ENCODE results near the gene AGO3. TPM values are rescaled to one million over a fixed set of nuclear protein-coding genes. Genes with fewer than 3 reads are reported as not detected.

AGO3 gene
- total and polyA plus RNA-seq, 2 of the 13 experiments (the other 11 are each of a cell fraction or from before 2014, with no cell fraction given) = 21.2 to 27.1 TPM

DNA sequence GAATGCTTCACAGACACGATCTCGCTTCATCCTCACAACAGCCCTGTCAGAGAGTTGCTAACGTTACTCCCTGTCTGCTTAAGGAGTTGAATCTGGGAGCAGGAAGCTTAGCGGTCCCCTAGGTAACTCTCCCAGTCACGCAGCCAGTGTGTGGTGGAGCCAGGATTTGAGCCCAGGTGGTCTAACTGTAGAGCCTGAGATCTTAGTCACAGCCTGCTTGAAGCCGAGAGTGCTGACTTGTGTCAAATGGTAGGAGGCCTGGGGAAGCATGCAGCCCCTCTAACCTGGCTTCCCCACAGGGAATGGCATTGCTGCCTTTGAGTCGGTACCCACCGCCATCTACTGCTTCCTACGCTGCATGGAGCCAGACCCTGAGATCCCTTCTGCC lies 161.9 kb downstream of the AGO3 start:
- Histone ChIP-seq H3K9ac (ENCODE audit: insufficient read depth, low read depth, low read length) (no peak overlapping the region), H3K27ac (ENCODE audit: extremely low read length, insufficient read depth, low read length) (no peak overlapping the region), H3K9me3 (ENCODE audit: low read length) (no peaks in the 10 kb centered on the region), H3K27me3 (ENCODE audit: control insufficient read depth in 1 of 2, insufficient read depth in 2 of 2, low read length in 2 of 2) (no peaks in the 10 kb centered on the region; a peak in 1 of 5 replicates), H3K4me2 (ENCODE audit: low read depth, low read length) (no peak overlapping the region), H4K20me1 (ENCODE audit: insufficient read depth, low read length) (0 out of 2 replicates have a peak, but pooled peaks cover 3% of the 10 kb centered on the region), H3K4me3 (replicated peaks in 1 of 3; ENCODE audit: insufficient read depth in 1 of 3, low read depth in 2 of 3, low read length in 3 of 3) (no peak overlapping the region), H3K4me1 (ENCODE audit: insufficient read depth, low read length) (peaks cover 29% of the 10 kb centered on the region), H3K79me2 (ENCODE audit: insufficient read depth, low read length) (peaks cover 21% of the 10 kb centered on the region), H3K36me3 (replicated peaks in 1 of 2; ENCODE audit: control insufficient read depth in 1 of 2, insufficient read depth in 2 of 2, low read length in 2 of 2) (peaks cover 35 to 51% of the 10 kb centered on the region in 2 experiments), H2AFZ (ENCODE audit: low read length) (no peak overlapping the region)
- ChIA-PET CTCF (ENCODE audit: low intra/inter-chr PET ratio, low total read pairs) (no interaction called here), POLR2A (no interaction called here)
- TF ChIP-seq ZNF33B (CRISPR knock-in tag; IDR thresholded peaks at IDR 0.05) = no peak
- TF ChIP-seq SUZ12 (IDR thresholded peaks at IDR 0.05; ENCODE audit: low read depth, low read length) = no peak
- TF ChIP-seq RAD51 (IDR thresholded peaks at IDR 0.05; ENCODE audit: borderline replicate concordance) = no peak
- no peak for TF ChIP-seq HES4 (CRISPR knock-in tag; IDR thresholded peaks at IDR 0.05; ENCODE audit: borderline replicate concordance)
- no peak for TF ChIP-seq KDM6A (CRISPR knock-in tag; IDR thresholded peaks at IDR 0.05; ENCODE audit: low read depth)
- no peak for TF ChIP-seq SOX5 (CRISPR knock-in tag; IDR thresholded peaks at IDR 0.05; ENCODE audit: borderline replicate concordance)
- TF ChIP-seq, protein P1, sequence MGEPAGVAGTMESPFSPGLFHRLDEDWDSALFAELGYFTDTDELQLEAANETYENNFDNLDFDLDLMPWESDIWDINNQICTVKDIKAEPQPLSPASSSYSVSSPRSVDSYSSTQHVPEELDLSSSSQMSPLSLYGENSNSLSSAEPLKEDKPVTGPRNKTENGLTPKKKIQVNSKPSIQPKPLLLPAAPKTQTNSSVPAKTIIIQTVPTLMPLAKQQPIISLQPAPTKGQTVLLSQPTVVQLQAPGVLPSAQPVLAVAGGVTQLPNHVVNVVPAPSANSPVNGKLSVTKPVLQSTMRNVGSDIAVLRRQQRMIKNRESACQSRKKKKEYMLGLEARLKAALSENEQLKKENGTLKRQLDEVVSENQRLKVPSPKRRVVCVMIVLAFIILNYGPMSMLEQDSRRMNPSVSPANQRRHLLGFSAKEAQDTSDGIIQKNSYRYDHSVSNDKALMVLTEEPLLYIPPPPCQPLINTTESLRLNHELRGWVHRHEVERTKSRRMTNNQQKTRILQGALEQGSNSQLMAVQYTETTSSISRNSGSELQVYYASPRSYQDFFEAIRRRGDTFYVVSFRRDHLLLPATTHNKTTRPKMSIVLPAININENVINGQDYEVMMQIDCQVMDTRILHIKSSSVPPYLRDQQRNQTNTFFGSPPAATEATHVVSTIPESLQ (CRISPR knock-in tag; conservative IDR thresholded peaks at IDR 0.05) = no peak
- no peak for TF ChIP-seq ZNF451 (CRISPR knock-in tag; IDR thresholded peaks at IDR 0.05)
- no peak for TF ChIP-seq GABPB1 (CRISPR knock-in tag; IDR thresholded peaks at IDR 0.05)
- no peak for TF ChIP-seq WIZ (CRISPR knock-in tag; IDR thresholded peaks at IDR 0.05)
- no peak for TF ChIP-seq MXD4 (CRISPR knock-in tag; IDR thresholded peaks at IDR 0.05)
- DNase-seq (ENCODE audit: low spot score) (no peak), ATAC-seq (no peak), FAIRE-seq (no peak)
- no TSS peak for BruUV-seq (replicated peaks)
- in situ Hi-C loops (cut with HindIII; ENCODE audit: extremely low pct_ligation_motif_present, low pct_unique_long_range_greater_than_20kb) (no loop called here), intact Hi-C loops (cut with micrococcal nuclease; ENCODE audit: unreplicated experiment) (no loop called here)
- WGBS (ENCODE audit: low lambda C conversion rate) = 98% methylated on average over 7 of the region's 9 CpGs
